GM10266 (cell line): ENCODE data around the gene FLNB.

Source experiments
- DNase-seq: peaks from one replicate; pipeline ENCODE4 v3.0.0; 2012; ENCODE audit errors: extremely low spot score
- TF ChIP-seq, protein P1 (sequence below): IDR thresholded peaks from 2 replicates; pipeline ENCODE4 v1.5.1; 2012; ENCODE audit warnings: mild to moderate bottlenecking, low read depth; ENCODE audit not compliant: control insufficient read depth, insufficient read depth; ENCODE audit errors: missing control alignments

Gene FLNB

DNA sequence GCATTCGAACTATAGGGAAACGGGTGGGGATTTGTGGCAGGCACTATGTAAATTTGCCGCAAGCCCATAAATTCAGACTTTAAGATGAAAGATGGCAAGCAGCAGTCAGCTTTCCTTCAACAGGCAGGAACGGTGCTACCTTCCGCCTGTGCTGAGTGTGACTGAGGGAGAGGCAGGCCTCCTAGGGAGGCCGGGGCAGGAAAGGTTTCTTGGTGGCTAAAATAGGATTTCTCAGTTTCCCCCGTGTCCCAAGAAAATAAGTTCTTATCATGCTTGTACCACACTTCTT lies 12.5 kb downstream of the FLNB start:
- DNase-seq, result no peak
- TF ChIP-seq, protein P1, sequence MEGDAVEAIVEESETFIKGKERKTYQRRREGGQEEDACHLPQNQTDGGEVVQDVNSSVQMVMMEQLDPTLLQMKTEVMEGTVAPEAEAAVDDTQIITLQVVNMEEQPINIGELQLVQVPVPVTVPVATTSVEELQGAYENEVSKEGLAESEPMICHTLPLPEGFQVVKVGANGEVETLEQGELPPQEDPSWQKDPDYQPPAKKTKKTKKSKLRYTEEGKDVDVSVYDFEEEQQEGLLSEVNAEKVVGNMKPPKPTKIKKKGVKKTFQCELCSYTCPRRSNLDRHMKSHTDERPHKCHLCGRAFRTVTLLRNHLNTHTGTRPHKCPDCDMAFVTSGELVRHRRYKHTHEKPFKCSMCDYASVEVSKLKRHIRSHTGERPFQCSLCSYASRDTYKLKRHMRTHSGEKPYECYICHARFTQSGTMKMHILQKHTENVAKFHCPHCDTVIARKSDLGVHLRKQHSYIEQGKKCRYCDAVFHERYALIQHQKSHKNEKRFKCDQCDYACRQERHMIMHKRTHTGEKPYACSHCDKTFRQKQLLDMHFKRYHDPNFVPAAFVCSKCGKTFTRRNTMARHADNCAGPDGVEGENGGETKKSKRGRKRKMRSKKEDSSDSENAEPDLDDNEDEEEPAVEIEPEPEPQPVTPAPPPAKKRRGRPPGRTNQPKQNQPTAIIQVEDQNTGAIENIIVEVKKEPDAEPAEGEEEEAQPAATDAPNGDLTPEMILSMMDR, result no peak

DNA sequence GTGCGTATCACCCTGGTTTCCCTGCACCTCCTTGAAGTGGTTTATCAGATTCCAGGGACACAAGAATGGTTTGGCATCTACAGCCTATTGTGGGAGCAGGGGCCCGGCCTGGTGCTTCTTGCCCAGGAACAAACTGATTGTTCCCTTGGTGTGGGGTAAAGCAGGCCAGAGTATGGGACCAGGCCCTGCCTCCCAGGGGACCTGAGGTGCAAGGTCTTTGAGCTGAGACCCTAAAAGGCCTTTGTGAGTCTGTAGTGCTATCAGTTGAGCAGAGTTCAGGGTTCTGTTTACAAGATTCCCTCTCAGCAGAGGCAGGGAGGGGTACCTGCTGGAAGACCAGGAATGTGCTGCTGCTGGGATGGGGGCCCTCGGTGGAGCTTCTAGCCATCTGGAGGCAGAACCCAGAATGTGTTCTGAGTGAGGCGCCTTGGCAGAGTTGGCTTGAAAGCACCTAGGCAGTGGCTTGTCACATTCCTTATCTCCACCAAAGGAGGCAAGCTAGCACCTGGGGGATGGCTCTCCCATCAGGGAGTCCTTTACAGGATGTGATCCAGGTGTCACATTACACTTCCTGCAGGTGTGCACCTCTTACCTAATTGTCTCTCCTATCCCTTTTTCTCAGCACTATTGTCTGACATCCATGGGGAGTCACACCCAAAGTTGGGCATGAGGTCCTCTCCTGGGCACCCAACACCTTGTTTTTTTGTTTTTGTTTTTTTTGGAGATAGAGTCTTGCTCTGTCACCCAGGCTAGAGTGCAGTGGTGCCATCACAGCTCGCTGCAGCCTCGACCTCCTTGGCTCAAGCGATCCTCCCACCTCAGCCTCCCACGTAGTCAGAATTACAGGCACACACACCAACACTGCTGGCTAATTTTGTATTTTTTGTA lies 13.1 kb downstream of the FLNB start:
- TF ChIP-seq, protein P1, result no peak
- no peak for DNase-seq

DNA sequence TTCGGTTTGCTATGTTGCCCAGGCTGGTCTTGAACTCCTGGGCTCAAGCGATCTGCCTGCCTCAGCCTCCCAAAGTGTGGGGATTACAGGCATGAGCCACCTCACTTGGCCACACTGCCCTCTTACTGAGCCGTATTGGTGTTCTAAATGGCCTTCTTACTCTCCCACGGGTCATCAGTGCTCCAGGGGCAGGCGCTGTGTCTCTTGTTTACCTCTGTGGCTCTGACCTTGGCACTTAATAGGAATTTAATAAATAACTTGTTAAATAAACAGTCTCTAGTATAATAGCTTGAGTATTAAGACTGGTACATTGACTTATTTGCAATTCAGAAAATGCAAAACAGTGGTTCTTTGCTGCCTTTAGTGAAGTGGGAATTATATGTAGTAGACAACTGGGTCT lies 13.7 kb downstream of the FLNB start:
- DNase-seq, result no peak
- TF ChIP-seq, protein P1, result no peak

DNA sequence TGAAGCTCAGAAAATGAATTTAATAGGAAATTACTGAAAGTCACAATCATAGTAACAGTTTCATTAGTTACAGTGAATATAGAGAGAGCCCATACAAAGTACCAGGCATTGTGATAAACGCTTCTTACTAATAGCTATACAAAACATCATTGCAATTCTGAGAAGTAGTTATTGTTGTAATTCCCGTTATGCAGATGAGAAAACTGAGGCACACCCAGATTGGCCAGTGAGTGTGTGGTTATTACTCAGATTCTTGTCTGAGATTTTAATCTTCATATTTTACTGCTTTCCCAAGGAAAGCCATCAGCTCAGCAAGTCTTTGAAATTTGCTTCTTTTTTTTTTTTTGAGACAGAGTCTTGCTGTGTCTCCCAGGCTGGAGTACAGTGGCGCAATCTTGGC lies 14.3 kb downstream of the FLNB start:
- no peak for DNase-seq
- TF ChIP-seq, protein P1, result no peak

DNA sequence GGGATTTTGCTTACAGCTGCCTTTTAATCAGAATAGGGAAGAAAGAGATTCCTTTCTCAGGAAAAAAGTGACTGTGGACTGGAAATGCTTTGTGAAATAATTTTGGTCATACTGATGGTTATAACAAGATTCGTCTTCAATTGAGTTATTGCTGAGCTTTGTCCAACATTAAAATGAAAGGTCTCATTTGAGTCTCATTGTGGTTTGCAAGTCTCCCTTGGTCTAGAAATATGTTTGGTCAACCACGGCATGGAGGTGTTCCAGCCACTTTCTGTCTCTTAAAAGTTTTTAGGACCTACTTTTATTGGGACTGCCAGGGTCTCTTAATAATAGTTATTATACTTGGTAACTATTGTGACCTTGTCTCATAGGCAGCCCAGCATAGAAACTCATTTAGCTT lies 15.3 kb downstream of the FLNB start:
- no peak for DNase-seq
- TF ChIP-seq, protein P1, result no peak

DNA sequence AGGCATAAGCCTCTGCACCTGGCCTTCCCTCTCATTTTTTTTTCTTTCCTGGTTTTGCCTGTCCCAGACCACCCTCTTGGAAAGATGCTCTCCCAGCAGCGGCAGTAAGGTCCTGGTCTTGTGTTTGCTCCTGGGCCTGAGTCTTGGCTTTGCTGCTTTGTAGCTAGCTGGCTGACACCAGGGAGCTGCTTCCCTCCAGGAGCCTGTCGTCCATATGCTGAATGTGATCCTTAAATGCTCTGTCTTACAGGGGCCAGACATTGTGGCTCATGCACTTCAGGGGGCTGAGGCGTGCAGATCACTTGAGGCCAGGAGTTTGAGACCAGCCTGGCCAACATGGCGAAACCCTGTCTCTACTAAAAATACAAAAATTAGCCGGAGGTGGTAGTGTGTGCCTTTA lies 17.2 kb downstream of the FLNB start:
- no peak for DNase-seq

More for the DNA sequence above, 17.2 kb downstream of the FLNB start:
- TF ChIP-seq, protein P1, result no peak
